Muscle layer of colon (tissue), 2 donors: ENCODE measurements around the gene BRS3.

Source experiments
- H3K27ac ChIP-seq: one replicate; pipeline ENCODE4 v1.7.0; 2013; ENCODE audit warnings: low read depth, mild to moderate bottlenecking, low read length, moderate library complexity
- H3K27me3 ChIP-seq, 2 donors: one replicate each; pipeline ENCODE4 v1.7.0; 2013; ENCODE audit warnings: low read length in 2 of 2, mild to moderate bottlenecking in 2 of 2; ENCODE audit not compliant: insufficient read depth in 2 of 2, control insufficient read depth in 1 of 2
- H3K36me3 ChIP-seq: one replicate; pipeline ENCODE4 v1.7.0; 2013; ENCODE audit warnings: mild to moderate bottlenecking, low read length; ENCODE audit not compliant: insufficient read depth
- H3K4me1 ChIP-seq: one replicate; pipeline ENCODE4 v1.7.0; 2013; ENCODE audit warnings: mild to moderate bottlenecking, low read length; ENCODE audit not compliant: insufficient read depth
- H3K4me3 ChIP-seq, 2 donors: one replicate each; pipeline ENCODE4 v1.7.0; 2013; ENCODE audit warnings: low read length in 2 of 2, low read depth in 1 of 2, mild to moderate bottlenecking in 1 of 2, moderate library complexity in 1 of 2
- H3K9ac ChIP-seq: one replicate; pipeline ENCODE4 v1.7.0; 2013; ENCODE audit warnings: low read length
- H3K9me3 ChIP-seq: one replicate; pipeline ENCODE4 v1.7.0; 2013; ENCODE audit warnings: mild to moderate bottlenecking, low read length
- donor health status: abdominal sarcoma.
- donor health status: Adenocarcinoma of cecum.

BRS3 gene

DNA sequence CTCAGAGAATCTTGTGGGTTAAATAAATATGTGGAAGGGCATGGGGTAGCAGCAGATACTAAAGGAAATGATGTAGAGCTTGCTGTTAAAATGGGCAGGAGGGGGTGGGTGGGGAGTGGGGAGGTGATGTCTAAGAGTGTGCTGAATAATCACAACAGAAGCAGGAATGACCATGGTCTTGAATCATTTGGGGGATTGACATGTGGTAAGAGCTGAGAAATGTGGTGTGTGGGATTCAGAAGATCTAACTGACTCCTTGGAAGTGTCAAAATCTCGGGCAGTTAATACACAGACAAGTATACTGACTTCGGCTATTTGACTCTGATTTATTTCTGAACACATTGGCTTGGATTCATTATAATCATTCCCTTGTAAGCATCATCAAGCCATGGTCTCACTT lies 51.1 kb downstream of the BRS3 start:
- Histone ChIP-seq H3K4me3 (no peak overlapping the region), H3K9me3 (no peaks in the 10 kb centered on the region), H3K27ac (no peak overlapping the region), H3K27me3 (peaks cover 4 to 6% of the 10 kb centered on the region in 2 donors), H3K4me1 (no peaks in the 10 kb centered on the region), H3K36me3 (no peaks in the 10 kb centered on the region), H3K9ac (no peak overlapping the region)

DNA sequence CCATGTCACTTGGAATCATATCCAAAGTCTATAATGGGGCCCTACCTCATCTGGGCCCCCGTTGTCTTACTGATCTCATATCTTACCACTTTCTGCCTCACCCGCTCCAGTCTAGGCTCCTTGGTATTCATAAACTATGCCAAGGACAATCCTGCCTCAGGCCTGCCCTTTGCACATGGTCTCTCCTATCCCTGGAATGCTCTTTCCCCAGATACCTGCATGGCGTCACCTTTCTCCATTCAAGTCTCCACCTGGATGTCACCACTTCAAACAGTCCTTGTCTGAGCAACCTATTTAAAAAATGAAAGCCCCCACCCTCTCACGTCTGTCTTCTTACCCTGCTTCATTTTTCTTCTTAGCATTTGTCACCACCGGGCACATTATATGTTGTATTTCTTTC lies 52.5 kb downstream of the BRS3 start:
- Histone ChIP-seq H3K27ac (no peak overlapping the region), H3K9ac (no peak overlapping the region), H3K4me3 (no peak overlapping the region), H3K27me3 (peaks cover 4 to 6% of the 10 kb centered on the region in 2 donors), H3K36me3 (no peaks in the 10 kb centered on the region), H3K4me1 (no peaks in the 10 kb centered on the region), H3K9me3 (no peaks in the 10 kb centered on the region)

GRCh38 chrX:136541294-136541693 lies 53.5 kb downstream of the BRS3 start:
- Histone ChIP-seq H3K9me3 (no peaks in the 10 kb centered on the region), H3K4me1 (no peaks in the 10 kb centered on the region), H3K27ac (no peak overlapping the region), H3K36me3 (no peaks in the 10 kb centered on the region), H3K9ac (no peak overlapping the region), H3K27me3 (peaks cover 4 to 6% of the 10 kb centered on the region in 2 donors), H3K4me3 (no peak overlapping the region)

GRCh38 chrX:136542281-136542680 lies 54.5 kb downstream of the BRS3 start:
- Histone ChIP-seq H3K4me1 (no peaks in the 10 kb centered on the region), H3K36me3 (no peaks in the 10 kb centered on the region), H3K4me3 (no peak overlapping the region), H3K27me3 (peaks cover 4 to 6% of the 10 kb centered on the region in 2 donors), H3K9me3 (no peaks in the 10 kb centered on the region), H3K27ac (no peak overlapping the region), H3K9ac (no peak overlapping the region)
